Subcutaneous adipose tissue (tissue), 4 donors: ENCODE data around the gene C19orf25. TPM values are rescaled to one million over a fixed set of nuclear protein-coding genes. Genes with fewer than 3 reads are reported as not detected.

Experiments used
- total RNA-seq, 4 donors: library from RNA; depleted of rRNA; stranded (reverse); fragments of >200 nt; gene quantifications; one replicate each; pipeline ENCODE4 v1.1.0, GENCODE V29; 2016
- TF ChIP-seq, protein P1 (sequence below): fragments of 450-650 bp; IDR thresholded peaks from one replicate; pipeline ENCODE4 v1.5.1; 2016; ENCODE audit warnings: low read depth, mild to moderate bottlenecking, control low read depth, antibody characterized with exemption, moderate library complexity

Gene C19orf25
- total RNA-seq, 4 donors from 2014 or later = 2.9 to 29.4 (median 19.5) TPM

DNA sequence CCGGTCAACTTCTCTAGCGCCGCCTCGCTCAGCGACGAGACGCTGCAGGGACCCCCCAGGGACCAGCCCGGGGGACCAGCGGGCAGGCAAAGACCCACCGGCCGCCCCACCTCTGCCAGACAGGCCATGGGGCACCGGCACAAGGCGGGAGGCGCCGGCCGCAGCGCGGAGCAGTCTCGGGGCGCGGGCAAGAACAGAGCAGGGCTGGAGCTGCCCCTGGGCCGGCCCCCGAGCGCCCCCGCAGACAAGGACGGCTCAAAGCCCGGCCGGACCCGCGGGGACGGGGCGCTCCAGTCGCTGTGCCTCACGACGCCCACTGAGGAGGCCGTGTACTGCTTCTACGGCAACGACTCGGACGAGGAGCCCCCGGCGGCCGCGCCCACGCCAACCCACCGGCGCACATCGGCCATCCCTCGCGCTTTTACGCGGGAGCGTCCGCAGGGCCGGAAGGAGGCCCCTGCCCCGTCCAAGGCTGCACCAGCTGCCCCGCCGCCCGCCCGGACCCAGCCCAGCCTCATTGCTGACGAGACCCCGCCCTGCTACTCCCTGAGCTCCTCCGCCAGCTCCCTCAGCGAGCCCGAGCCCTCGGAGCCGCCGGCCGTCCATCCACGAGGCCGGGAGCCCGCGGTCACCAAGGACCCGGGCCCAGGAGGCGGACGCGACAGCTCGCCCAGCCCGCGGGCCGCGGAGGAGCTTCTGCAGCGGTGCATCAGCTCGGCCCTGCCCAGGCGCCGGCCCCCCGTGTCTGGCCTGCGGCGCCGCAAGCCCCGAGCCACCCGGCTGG is 11.3 kb downstream of the C19orf25 start:
- TF ChIP-seq, protein P1, sequence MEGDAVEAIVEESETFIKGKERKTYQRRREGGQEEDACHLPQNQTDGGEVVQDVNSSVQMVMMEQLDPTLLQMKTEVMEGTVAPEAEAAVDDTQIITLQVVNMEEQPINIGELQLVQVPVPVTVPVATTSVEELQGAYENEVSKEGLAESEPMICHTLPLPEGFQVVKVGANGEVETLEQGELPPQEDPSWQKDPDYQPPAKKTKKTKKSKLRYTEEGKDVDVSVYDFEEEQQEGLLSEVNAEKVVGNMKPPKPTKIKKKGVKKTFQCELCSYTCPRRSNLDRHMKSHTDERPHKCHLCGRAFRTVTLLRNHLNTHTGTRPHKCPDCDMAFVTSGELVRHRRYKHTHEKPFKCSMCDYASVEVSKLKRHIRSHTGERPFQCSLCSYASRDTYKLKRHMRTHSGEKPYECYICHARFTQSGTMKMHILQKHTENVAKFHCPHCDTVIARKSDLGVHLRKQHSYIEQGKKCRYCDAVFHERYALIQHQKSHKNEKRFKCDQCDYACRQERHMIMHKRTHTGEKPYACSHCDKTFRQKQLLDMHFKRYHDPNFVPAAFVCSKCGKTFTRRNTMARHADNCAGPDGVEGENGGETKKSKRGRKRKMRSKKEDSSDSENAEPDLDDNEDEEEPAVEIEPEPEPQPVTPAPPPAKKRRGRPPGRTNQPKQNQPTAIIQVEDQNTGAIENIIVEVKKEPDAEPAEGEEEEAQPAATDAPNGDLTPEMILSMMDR = no peak

DNA sequence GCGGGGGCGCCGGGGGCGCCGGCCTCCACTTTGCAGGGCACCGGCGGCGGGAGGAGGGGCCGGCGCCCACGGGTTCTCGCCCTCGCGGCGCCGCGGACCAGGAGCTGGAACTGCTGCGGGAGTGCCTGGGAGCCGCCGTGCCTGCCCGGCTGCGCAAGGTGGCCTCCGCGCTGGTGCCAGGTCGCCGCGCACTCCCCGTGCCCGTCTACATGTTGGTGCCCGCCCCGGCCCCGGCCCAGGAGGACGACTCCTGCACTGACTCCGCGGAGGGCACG is 11.9 kb downstream of the C19orf25 start:
- TF ChIP-seq, protein P1 = no peak

DNA sequence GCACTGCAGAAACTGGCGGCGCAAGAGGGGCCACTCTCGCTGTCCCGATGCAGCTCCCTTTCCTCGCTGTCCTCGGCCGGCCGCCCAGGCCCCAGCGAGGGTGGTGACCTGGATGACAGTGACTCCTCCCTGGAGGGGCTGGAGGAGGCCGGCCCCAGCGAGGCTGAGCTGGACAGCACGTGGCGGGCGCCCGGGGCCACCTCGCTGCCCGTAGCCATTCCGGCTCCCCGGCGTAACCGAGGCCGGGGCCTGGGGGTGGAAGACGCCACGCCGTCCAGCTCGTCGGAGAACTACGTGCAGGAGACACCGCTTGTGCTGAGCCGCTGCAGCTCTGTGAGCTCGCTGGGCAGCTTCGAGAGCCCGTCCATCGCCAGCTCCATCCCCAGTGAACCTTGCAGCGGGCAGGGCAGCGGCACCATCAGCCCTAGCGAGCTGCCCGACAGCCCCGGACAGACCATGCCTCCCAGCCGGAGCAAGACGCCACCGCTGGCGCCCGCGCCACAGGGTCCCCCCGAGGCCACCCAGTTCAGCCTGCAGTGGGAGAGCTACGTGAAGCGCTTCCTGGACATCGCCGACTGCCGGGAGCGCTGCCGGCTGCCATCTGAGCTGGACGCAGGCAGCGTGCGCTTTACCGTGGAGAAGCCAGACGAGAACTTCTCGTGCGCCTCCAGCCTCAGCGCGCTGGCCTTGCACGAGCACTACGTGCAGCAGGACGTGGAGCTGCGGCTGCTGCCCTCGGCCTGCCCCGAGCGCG is 12.4 kb downstream of the C19orf25 start:
- TF ChIP-seq, protein P1 = no peak

DNA sequence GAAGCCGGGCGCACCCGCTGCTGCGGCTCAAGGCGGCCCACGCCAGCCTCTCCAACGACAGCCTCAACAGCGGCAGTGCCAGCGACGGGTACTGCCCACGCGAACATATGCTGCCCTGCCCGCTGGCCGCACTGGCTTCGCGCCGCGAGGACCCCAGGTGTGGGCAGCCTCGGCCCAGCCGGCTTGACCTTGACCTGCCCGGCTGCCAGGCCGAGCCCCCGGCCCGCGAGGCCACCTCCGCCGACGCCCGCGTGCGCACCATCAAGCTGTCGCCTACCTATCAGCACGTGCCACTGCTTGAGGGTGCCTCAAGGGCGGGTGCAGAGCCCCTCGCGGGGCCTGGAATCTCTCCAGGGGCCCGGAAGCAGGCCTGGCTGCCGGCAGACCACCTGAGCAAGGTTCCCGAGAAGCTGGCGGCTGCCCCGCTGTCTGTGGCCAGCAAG is 13.0 kb downstream of the C19orf25 start:
- TF ChIP-seq, protein P1 = no peak

DNA sequence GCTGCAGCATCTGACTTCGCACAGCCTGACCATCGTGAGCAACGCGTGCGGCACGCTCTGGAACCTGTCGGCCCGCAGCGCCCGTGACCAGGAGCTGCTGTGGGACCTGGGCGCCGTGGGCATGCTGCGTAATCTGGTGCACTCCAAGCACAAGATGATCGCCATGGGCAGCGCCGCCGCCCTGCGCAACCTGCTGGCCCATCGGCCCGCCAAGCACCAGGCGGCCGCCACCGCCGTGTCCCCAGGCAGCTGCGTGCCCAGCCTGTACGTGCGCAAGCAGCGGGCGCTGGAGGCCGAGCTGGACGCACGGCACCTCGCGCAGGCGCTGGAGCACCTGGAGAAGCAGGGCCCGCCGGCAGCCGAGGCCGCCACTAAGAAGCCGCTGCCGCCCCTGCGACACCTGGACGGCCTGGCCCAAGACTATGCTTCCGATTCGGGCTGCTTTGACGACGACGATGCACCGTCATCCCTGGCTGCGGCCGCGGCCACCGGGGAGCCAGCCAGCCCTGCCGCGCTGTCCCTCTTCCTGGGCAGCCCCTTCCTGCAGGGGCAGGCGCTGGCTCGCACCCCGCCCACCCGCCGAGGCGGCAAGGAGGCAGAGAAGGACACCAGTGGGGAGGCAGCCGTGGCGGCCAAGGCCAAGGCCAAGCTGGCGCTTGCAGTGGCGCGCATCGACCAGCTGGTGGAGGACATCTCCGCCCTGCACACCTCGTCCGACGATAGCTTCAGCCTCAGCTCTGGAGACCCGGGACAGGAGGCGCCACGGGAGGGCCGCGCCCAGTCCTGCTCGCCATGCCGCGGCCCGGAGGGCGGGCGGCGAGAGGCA is 13.6 kb downstream of the C19orf25 start:
- TF ChIP-seq, protein P1 = no peak

DNA sequence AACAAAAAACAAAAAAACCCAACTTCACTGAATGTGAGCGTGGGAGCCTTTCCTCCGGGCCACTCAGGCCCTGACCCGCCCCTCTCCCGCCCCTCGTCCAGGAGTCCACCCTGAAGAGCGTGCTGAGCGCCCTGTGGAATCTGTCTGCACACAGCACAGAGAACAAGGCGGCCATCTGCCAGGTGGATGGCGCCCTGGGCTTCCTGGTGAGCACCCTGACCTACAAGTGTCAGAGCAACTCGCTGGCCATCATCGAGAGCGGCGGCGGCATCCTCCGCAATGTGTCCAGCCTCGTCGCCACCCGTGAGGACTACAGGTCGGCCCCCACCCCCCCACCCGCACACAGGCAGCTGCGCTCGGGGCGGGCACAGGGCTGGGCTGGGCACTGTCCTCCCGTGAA is 17.2 kb downstream of the C19orf25 start:
- TF ChIP-seq, protein P1 = no peak
